H1 (cell line): ENCODE data around the gene KLHL30.

Experiments used
- EZH2 ChIP-seq: fragments of 200-600 bp; sonication (generic); IDR thresholded peaks from 2 replicates; pipeline ENCODE4 v1.7.1; 2012; ENCODE audit warnings: low read depth, mild to moderate bottlenecking, moderate library complexity, low read length, inconsistent platforms; ENCODE audit not compliant: severe bottlenecking
- PHF8 ChIP-seq: fragments of 200-600 bp; sonication (generic); conservative IDR thresholded peaks from 2 replicates; pipeline ENCODE4 v1.7.1; 2012; ENCODE audit warnings: low read depth, mild to moderate bottlenecking, inconsistent platforms, low read length, moderate library complexity
- POLR2A ChIP-seq, 2 experiments: IDR thresholded peaks; 1 replicate in 1 of 2; 2 replicates in 1 of 2; pipeline ENCODE4 v1.6.1; 2011; ENCODE audit warnings: low read depth in 2 of 2, low read length in 2 of 2, mild to moderate bottlenecking in 2 of 2; ENCODE audit errors: control extremely low read depth in 1 of 2
- SIRT6 ChIP-seq: IDR thresholded peaks from one replicate; pipeline ENCODE4 v1.7.1; 2012; ENCODE audit warnings: low read length, inconsistent platforms
- SP2 ChIP-seq: IDR thresholded peaks from 2 replicates; pipeline ENCODE4 v1.6.1; 2012; ENCODE audit warnings: mild to moderate bottlenecking, low read length, inconsistent platforms
- TF ChIP-seq, protein P1 (sequence below), 3 experiments: IDR thresholded peaks; 1 replicate in 2 of 3; 2 replicates in 1 of 3; pipeline versions ENCODE4 v1.5.1 to v1.6.1; 2011; ENCODE audit warnings: low read length in 3 of 3, mild to moderate bottlenecking in 3 of 3, inconsistent platforms in 2 of 3, low read depth in 1 of 3, moderate library complexity in 1 of 3; ENCODE audit not compliant: insufficient read depth in 1 of 3; ENCODE audit errors: control extremely low read depth in 1 of 3

DNA sequence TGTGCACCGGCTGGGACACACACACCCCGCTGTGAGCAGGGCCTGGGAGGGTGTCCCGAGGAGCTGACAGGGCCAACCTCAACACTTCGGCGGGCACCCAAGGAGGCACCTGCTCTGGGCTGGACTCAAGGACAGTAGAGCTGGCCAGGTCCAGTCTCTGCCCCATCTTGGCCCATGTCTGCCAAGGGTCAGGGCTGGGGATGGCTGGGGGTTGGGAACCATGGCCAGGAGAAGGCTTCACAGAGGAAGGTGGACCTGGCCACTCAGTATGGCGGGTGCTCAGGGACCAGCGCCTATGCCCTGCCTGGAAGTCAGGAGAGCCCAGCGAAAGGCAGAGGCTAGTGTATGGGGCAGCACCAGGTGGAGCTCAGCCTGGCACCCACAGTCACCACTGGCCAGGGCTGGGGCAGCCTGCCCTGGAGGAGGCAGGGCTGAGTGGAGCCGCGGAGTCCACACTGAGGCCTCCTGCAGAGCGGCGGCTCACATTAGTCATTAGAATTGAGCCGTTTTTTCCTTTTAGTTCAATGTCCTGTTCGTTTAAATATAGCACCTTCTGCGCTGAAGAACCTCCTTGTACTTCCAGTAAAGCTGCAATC, 24.5 kb downstream of the KLHL30 start:
- TF ChIP-seq SIRT6 (no peak), EZH2 (no peak), POLR2A (IDR thresholded peaks at IDR 0.05; ENCODE audit: control extremely low read depth in 1 of 2, low read depth in 2 of 2, low read length in 2 of 2) (no peak), SP2 (no peak), PHF8 (no peak)
- TF ChIP-seq, protein P1, sequence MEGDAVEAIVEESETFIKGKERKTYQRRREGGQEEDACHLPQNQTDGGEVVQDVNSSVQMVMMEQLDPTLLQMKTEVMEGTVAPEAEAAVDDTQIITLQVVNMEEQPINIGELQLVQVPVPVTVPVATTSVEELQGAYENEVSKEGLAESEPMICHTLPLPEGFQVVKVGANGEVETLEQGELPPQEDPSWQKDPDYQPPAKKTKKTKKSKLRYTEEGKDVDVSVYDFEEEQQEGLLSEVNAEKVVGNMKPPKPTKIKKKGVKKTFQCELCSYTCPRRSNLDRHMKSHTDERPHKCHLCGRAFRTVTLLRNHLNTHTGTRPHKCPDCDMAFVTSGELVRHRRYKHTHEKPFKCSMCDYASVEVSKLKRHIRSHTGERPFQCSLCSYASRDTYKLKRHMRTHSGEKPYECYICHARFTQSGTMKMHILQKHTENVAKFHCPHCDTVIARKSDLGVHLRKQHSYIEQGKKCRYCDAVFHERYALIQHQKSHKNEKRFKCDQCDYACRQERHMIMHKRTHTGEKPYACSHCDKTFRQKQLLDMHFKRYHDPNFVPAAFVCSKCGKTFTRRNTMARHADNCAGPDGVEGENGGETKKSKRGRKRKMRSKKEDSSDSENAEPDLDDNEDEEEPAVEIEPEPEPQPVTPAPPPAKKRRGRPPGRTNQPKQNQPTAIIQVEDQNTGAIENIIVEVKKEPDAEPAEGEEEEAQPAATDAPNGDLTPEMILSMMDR (IDR thresholded peaks at IDR 0.05; ENCODE audit: control extremely low read depth in 1 of 3, insufficient read depth in 1 of 3, low read depth in 1 of 3, low read length in 3 of 3) = no peak
